ENCODE data around the gene GLRA1. TPM values are rescaled to one million over a fixed set of nuclear protein-coding genes. Genes with fewer than 3 reads are reported as not detected.

Gene GLRA1
- total and polyA plus RNA-seq, 2 of the 4 experiments (the other 2 are of a cell fraction) = not detected

GRCh38 chr5:151873701-151874100 lies 51.0 kb downstream of the GLRA1 start:
- Histone ChIP-seq H3K14ac (replicated peaks; ENCODE audit: low read depth, low read length) (no peak overlapping the region), H3K9ac (ENCODE audit: low read depth, low read length) (no peak overlapping the region), H3K9me1 (ENCODE audit: insufficient read depth, low read length) (no peaks in the 10 kb centered on the region), H2AFZ (replicated peaks; ENCODE audit: low read length, poor library complexity) (no peak overlapping the region), H3K27ac (ENCODE audit: insufficient read depth, low read length) (no peak overlapping the region), H3K79me1 (ENCODE audit: low read depth in 1 of 2, low read length in 2 of 2) (no peaks in the 10 kb centered on the region), H2BK20ac (ENCODE audit: low read depth, low read length) (no peak overlapping the region), H3K36me3 (ENCODE audit: control insufficient read depth, insufficient read depth, low read length) (no peaks in the 10 kb centered on the region), H3K9me3 (ENCODE audit: control insufficient read depth, insufficient read depth, low read length) (no peaks in the 10 kb centered on the region), H2BK120ac (ENCODE audit: low read depth, low read length) (no peak overlapping the region), H4K8ac (ENCODE audit: low read depth in 2 of 2, low read length in 2 of 2) (no peak overlapping the region), H2BK5ac (ENCODE audit: low read depth, low read length, poor library complexity, severe bottlenecking) (no peak overlapping the region), H3K27me3 (ENCODE audit: control insufficient read depth, insufficient read depth, low read length) (no peaks in the 10 kb centered on the region), H3K18ac (ENCODE audit: low read depth, low read length) (no peak overlapping the region), H3K4me1 (ENCODE audit: control insufficient read depth, insufficient read depth, low read length) (no peaks in the 10 kb centered on the region), H3K4me2 (ENCODE audit: low read depth, low read length) (no peak overlapping the region), H3K4me3 (ENCODE audit: insufficient read depth, low read depth, low read length) (no peak overlapping the region), H2AK5ac (ENCODE audit: low read depth, low read length) (no peak overlapping the region), H4K5ac (ENCODE audit: low read depth, low read length) (no peak overlapping the region), H3K56ac (ENCODE audit: extremely low read depth, insufficient read depth, low read length) (no peak overlapping the region), H4K91ac (ENCODE audit: insufficient read depth, low read depth, low read length) (no peak overlapping the region), H2AK9ac (replicated peaks; ENCODE audit: low read depth, low read length, poor library complexity) (no peak overlapping the region), H3K4ac (ENCODE audit: low read depth, low read length) (no peak overlapping the region), H3K23ac (ENCODE audit: low read depth, low read length) (no peak overlapping the region), H4K20me1 (ENCODE audit: insufficient read depth, low read length) (no peaks in the 10 kb centered on the region), H2BK15ac (ENCODE audit: low read depth, low read length) (no peak overlapping the region)
- DNase-seq (no peak), ATAC-seq (ENCODE audit: low read depth) (no peak)
- no peak for TF ChIP-seq RAD21 (IDR thresholded peaks at IDR 0.05; ENCODE audit: low read length)
- TF ChIP-seq CEBPB (IDR thresholded peaks at IDR 0.05; ENCODE audit: low read depth, low read length) = peak; percentile 81
- BruUV-seq (replicated peaks) = no TSS peak
- ChIA-PET POLR2A (ENCODE audit: unreplicated experiment) (no interaction called here), CTCF (no interaction called here)
- dilution Hi-C loops (cut with HindIII; ENCODE audit: low sequenced_read_pairs, unreplicated experiment) = no loop called here
- intact Hi-C loops (cut with micrococcal nuclease) = no loop called here
- in situ Hi-C loops (cut with MboI; ENCODE audit: low sequenced_read_pairs) = no loop called here
- no CpG with 5 or more reads among the region's 3 CpGs for WGBS, 2 experiments (ENCODE audit: extremely low coverage in 2 of 2, insufficient read length in 1 of 2)
